DMS114 treated with DMSO at 0.1 percent for 48 hours (cell line): ENCODE measurements around the gene TMEM164.

Experiments used
- DNase-seq: peaks from one replicate; lab custom pipeline; 2025; ENCODE audit not compliant: unreplicated experiment; lab: John Stamatoyannopoulos, UW

Gene TMEM164

DNA sequence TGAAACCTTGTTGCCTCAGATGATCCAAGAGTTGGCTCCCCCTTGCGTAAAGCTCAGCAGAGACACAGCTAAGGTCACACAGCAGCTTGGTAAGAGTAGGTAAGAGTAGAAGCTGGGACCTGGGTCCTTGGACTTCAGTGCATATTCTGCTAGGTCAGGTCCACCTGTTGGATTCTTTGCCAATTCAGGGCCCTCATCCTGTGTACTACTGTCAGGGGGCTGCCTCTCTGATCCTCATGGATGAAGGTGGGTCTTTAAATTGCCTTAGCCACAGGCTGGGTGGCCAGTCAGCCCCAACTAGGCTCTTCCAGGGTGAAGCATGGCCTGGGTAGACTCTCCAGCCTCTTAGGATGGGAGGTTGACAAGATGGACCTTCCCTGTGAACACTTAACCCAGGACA, 159.2 kb downstream of the TMEM164 start:
- DNase-seq: no peak

DNA sequence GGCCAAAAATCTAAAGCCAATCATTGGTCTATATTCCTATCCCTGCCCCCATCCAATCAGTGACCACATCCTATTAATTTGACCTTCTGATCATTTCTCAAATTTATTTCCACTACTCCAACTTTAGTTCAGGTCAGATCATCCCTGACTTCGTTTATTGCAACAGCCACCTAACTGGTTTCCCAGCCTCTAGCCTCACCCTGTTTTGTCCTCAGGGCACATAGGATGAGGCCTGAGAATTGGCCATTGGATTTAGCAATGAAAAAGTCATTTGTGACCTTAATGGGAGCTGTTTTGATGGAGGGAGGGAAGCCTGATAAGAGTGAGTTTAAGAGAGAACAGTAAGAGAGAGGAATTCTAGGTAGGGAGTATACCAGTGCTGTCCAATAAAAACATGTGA, 160.0 kb downstream of the TMEM164 start:
- no peak for DNase-seq

GRCh38 chrX:110163488-110163887, 160.6 kb downstream of the TMEM164 start:
- DNase-seq: no peak

- DNase-seq: no peak
These were observed 165.1 kb downstream of the TMEM164 start for GRCh38 chrX:110167952-110168451.

DNA sequence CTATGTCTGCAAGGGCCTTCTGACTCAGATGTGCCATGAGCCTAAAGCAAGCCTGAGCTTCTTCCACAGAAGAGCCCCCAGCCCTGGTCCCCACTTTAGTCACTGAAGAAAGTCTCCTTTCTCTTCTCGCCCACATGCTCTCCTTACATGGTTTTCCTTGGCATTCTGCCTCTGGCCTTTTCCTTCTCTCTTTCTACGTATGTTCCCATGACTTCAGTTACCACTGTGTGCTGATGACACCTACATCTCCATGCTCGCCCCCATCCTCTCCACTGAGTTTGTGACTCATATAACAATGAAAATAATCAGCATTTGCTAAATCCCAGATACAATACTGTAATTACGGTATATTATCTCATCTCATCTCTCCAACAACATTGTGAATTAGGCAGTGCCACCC, 165.7 kb downstream of the TMEM164 start:
- DNase-seq: no peak

GRCh38 chrX:110170029-110170428, 167.1 kb downstream of the TMEM164 start:
- no peak for DNase-seq

DNA sequence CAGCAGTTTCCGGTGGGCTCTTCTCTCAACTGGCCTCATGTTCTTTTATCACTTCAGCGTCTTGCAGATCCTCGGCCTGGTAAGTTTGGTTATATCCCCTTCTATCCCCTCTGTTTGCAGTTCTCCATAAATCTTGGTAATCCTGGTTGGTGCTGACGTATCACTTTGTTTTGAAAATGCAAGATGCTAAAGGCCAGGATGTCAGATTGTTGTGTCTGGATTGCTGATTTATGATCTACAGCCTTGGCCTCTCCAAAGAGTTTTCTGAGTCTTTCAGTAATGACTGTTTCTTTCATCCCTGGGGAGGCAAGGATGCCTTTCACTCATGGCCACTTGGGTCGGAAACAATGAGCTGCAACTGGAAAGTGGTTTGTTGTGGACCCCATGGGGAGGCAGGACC, 168.5 kb downstream of the TMEM164 start:
- no peak for DNase-seq

DNA sequence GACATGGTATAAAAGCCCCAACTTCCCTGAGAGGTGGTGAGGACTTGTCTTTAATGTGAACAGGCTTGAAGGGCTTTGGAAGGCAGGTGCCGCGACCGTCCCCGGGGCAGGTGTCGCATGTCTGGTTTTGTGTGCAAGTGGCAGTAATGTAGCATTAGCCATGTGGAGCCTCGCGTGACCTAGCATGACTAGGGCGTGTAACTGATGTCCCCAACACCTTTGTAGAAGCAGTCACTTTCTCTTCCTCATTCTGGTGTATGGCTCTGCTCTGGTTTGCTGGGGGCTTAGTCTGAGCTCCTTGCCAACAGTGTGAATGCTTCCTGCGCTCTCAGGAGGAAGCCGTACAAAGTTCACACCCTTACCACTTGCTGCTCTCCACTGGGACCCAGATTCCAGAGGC, 169.3 kb downstream of the TMEM164 start:
- DNase-seq: no peak

DNA sequence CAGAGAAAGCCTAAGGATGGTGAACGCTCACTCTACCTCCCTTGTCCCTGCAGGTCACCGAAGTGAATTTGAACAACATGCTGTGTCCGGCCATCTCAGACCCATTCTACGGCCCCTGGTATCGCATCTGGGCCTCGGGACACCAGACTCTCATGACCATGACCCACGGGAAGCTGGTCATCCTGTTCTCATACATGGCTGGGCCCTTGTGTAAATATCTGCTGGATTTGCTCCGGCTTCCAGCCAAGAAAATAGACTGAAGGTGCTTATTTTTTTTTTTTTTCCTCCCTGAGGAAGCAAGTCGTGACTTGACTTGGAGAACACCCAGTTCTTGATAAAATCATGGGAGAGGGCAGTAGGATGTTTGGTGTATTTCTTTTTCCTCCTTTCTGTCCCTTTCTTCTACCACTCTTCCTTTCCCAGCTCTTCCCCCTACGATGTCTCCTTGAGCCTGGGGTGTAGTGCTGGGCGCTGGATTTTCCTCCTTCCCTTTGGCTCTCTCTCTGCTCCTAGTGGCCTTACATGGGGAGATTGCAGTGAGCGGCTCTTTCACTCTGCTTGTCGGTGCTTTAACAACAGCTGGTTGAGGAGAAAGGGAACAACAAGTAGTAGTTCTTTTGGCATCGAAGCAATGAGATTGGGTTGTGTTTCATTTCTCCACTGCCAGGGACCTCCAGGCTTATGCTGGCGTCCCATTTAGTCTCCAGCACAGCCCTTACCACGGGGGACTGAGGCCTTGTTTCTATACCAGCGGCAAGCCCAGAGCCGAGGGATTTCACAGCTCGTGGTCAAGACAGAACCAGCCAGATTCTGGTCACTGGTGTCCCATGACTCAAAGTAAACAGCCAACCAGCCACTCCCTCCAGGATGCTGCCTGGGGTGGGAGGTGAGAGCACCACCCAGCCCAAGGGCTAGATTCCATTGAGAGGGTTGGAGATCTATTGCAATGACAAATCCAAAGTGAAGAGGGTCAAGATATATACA, 170.6 kb downstream of the TMEM164 start:
- no peak for DNase-seq

DNA sequence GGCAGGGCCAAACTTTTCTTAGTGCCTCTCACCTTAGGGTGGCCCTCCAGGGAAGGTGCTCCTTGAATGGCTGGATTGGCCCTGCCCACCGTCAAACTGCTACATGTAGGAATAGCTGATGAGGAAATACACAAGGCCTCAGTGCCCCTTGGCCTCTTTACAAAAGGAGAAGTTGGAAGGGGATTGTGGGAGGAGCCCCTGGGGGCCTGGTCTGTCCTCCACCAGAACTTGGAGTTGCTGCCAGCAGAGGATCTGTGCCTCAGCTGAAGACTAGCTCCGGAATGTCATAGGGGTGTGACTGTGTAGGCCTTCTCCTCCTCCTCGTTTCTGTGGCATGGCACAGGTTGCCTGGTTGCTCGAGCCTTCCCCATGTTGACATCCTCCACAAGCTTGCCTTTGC, 172.2 kb downstream of the TMEM164 start:
- DNase-seq: no peak

DNA sequence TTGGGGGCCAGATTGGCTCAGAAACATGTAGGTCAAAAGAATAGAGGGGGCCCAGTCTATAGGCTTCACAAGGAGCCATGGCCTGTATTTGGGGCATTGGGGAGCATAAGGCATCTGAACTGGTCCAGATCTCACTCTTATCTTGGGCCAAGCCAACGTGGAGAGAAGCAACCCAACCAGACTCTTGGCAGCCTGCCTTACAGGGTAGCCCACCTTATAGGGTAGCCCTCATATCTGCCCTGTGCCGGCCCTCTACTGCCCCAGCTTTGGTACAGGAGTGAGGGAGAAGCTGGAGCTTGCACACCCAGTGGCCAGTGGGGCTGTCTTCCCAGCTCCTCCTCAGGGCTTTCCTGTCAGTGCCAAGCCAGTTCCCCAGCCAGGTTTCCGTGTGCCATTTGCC, 172.8 kb downstream of the TMEM164 start:
- no peak for DNase-seq

DNA sequence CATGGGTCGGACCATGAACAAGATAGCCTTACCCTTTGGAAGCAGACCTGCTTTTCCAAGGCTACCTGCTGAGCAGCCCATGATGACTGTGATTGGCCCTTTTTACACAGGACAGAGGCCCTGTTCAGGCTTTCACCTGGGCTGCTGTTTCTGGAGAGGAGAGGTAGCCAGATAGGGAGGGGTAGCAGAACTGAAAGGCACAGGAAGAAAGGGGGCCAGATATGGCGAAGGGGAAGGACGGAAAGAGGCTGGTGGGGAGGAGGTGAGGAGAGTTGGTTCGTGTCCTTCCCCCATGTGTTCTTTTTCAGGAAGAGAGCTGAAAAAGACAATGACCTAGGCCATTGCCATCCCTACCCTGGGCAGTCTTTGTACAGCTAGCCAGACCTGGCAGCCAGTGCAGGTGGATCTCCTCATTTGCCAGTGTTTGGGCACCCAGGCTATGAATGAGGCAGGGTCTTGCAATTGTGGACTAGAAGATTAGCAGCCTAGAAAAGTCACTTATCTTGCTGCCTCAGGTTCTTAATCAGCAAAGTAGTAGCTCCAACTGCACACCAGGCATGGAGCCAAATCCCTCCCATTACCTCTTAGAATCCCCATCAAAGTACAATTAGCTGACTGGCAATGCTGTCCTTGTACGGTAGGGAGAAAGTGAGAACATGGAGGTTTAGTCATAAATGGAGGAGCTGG, 175.4 kb downstream of the TMEM164 start:
- DNase-seq: no peak

DNA sequence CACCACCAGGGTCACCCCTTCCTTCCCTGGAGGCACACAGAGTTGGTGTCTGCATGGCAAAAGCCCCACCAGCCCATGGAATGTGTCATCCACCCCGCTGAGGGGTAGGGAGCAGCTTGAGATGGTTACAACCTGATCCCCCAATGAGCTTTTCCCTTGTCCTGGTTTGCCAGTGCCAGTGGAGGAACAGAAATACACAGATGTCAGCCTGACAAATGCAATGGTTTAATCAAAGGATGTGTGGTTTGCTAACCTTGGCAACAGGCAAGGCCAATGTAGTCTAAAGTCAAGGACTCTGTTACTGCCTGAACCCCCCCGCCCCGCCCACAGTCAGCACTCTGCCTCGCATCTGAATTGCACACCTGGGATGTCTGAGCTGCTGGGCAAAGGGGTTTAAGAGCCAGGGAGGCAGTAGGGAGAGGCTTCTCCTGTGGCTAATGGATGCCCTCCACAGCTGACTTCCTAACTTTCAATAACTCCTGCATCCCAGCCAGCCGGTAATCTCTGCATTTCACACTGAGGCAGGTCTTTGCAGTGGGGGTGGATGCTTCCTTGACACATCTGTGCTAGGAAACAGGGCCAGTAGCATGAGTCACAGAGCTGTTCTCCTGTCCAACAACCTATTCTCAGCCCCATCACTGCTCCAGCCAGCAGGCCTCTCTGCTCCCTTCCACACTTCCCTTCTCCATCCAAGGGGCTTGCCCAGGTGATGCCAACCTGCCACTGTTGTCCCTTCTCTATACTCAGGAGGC, 177.4 kb downstream of the TMEM164 start:
- no peak for DNase-seq

DNA sequence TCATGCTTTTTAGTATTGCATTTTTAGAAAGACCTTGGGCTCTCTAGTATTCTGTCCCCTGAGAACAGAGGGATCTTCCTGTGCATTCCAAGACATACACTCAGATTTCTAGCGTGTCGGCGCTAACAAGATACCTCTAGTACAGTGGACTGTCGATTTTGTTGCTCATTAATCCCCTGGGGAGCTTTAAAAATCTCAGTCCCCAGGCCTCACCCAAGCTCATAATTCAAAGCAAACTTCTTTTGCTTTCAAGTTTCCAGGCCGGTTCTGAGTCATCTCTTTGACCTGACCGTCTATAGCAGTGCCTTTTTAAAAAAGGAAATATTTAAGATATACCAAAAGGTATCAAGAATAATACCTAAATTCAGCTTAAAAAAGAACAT, 178.0 kb downstream of the TMEM164 start:
- no peak for DNase-seq

DNA sequence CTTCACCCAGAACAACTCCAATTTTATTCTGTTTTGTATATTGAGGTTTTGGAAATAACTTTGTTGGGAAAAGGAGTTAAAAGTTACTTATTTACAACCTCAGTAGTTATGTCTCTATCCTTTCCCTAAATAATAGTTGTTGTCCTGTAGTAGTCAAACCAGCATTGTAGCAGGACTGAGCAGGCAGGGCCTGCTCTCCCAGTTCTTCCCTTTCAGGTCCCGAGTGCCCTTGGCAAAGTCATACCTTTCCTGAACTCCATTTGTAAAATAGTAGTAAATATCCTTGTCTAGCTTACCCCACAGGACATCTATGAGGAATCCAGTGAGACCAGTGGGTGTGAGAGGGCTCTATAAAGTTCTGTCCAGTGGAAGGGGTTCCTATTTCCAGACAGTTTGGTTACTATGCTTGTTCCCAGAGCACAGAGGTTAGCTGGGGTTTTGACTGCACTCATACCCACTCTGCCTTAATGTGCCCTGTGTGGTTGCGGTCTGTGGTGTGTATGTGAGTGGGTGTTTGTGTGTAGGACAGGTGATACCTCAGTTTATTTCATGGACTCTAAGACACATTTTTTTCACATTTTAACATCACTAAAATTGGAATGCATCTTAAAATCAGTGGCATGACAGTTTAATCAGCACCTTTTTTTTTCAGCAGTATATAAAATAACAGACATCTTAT, 178.7 kb downstream of the TMEM164 start:
- no peak for DNase-seq

DNA sequence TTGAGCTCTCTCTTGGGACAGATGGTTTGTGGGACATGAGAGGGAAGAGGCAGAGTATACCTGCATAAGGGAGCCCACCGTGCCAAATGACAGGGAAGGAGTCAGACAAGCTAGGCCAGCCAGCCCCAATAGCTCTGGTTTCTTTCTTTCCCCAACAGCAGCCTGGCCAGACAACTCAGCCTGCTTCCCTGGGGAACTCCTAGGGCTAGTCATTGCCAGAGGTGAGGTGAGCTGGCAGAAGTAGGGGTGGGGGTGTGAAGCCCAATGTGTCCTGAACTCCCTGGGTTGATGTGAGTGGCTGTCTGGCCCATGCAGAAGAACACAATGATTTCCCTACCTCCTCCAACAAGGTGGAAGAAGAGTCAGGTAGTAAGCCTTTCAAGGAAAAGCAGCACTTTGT, 179.4 kb downstream of the TMEM164 start:
- no peak for DNase-seq

GRCh38 chrX:110182865-110183264, 180.0 kb downstream of the TMEM164 start:
- DNase-seq: no peak

GRCh38 chrX:110183314-110183713, 180.4 kb downstream of the TMEM164 start:
- no peak for DNase-seq

DNA sequence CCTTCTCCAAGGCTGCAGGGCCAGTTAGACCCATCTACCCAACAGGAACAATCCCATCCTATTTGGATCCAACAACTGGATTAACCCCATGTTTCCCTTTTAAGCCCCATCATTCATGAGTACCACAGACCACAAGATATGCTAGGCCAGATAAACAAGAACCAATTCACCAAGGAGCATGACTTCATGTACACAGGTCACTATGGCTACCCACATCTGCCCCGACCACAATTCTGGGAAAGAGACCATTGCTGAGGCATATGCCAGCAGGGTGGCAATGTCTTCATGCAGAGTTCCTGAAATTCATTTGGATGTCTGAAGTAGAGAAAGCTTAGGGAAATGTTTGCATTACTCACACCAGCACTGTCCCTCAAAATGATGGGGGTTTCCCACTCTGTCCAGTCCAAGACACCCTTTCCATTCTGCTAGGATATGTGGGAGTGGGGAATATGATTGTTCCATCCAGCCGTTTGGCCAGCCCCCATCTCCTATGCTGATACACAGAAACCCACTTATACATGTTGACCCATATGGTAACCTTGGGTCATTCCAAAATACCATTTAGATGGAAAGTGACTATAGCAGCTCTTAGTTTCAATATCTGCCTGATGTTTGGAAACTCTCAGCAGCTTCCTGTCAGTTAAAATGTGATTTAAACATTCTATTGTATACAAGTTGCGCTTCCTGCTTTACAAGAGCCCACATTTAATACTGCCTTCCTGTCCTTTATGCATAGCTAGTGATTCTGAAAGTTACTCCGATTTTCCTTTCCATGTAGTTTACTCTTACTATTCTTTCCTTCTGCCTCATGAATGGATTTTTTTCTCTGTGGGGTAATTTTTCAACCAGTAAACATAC, 186.0 kb downstream of the TMEM164 start:
- no peak for DNase-seq

- DNase-seq: no peak
These were observed 189.6 kb downstream of the TMEM164 start for GRCh38 chrX:110192516-110192915.
